ENCODE results near the gene DPYSL4.
"Not testable (repeated sequence)": the region's sequence is repeated elsewhere in the genome, so short reads cannot be mapped to it uniquely, and the experiment has no call there.

The DPYSL4 gene

GRCh38 chr10:132150777-132151176 is 36.0 kb upstream of the DPYSL4 start:
- DNase-seq, result no peak

- DNase-seq, result no peak
Observed at GRCh38 chr10:132151286-132151950, 35.3 kb upstream of the DPYSL4 start.

- no peak for DNase-seq
Observed at GRCh38 chr10:132151951-132152505, 34.7 kb upstream of the DPYSL4 start.

GRCh38 chr10:132152896-132153580 is 33.7 kb upstream of the DPYSL4 start:
- no peak for DNase-seq

- DNase-seq, result no peak
Observed at GRCh38 chr10:132153616-132154217, 33.0 kb upstream of the DPYSL4 start.

GRCh38 chr10:132154440-132154839 is 32.3 kb upstream of the DPYSL4 start:
- no peak for DNase-seq

GRCh38 chr10:132154931-132155330 is 31.8 kb upstream of the DPYSL4 start:
- DNase-seq, result no peak

GRCh38 chr10:132155723-132156381 is 30.9 kb upstream of the DPYSL4 start:
- no peak for DNase-seq

GRCh38 chr10:132156382-132156781 is 30.4 kb upstream of the DPYSL4 start:
- DNase-seq, result no peak

- DNase-seq, result no peak
Observed at GRCh38 chr10:132157101-132157500, 29.6 kb upstream of the DPYSL4 start.

GRCh38 chr10:132158122-132158741 is 28.5 kb upstream of the DPYSL4 start:
- DNase-seq, result no peak

- DNase-seq, result no peak
Observed at GRCh38 chr10:132158823-132159222, 27.9 kb upstream of the DPYSL4 start.

GRCh38 chr10:132159302-132160230 is 27.2 kb upstream of the DPYSL4 start:
- not testable (repeated sequence) for DNase-seq

- not testable (repeated sequence) for DNase-seq
Observed at GRCh38 chr10:132160231-132160630, 26.5 kb upstream of the DPYSL4 start.

GRCh38 chr10:132160834-132161622 is 25.7 kb upstream of the DPYSL4 start:
- DNase-seq, result not testable (repeated sequence)

GRCh38 chr10:132162021-132162531 is 24.7 kb upstream of the DPYSL4 start:
- DNase-seq, result no peak

GRCh38 chr10:132162590-132163277 is 24.0 kb upstream of the DPYSL4 start:
- no peak for DNase-seq

GRCh38 chr10:132163278-132163765 is 23.4 kb upstream of the DPYSL4 start:
- DNase-seq, result no peak

GRCh38 chr10:132163826-132164515 is 22.8 kb upstream of the DPYSL4 start:
- DNase-seq, result no peak
